ENCODE results near the gene SAMD1.

GRCh38 chr19:14056741-14057356 lies 33.7 kb downstream of the SAMD1 start:
- no peak for TF ChIP-seq POLR2A (IDR thresholded peaks at IDR 0.05; ENCODE audit: low read length)
- TF ChIP-seq EHMT2 (IDR thresholded peaks at IDR 0.05; ENCODE audit: low read depth): no peak
